HG03457 (cell line): ENCODE measurements around the gene SFTA2.
"Not testable (repeated sequence)": the region's sequence is repeated elsewhere in the genome, so short reads cannot be mapped to it uniquely, and the experiment has no call there.

ENCODE experiments used
- ATAC-seq: cut with Tn5 transposase; IDR thresholded peaks from one replicate; pipeline ENCODE4 v1.9.1; 2021; ENCODE audit warnings: moderate number of reproducible peaks; ENCODE audit not compliant: unreplicated experiment

The SFTA2 gene

GRCh38 chr6:30914076-30914853 is 17.7 kb downstream of the SFTA2 start, which contains the start of gene VARS2:
VARS2 (plus strand) TSS chr6:30914238; CDS start chr6:30914837, 599 bp downstream.
- ATAC-seq = peak; percentile 63

GRCh38 chr6:30913721-30914075 is 18.3 kb downstream of the SFTA2 start:
- peak; percentile 4 for ATAC-seq

- no peak for ATAC-seq
Measured at GRCh38 chr6:30912746-30913520, 19.0 kb downstream of the SFTA2 start.

- not testable (repeated sequence) for ATAC-seq
Measured at GRCh38 chr6:30910473-30910872, 21.5 kb downstream of the SFTA2 start.

- ATAC-seq = no peak
Measured at GRCh38 chr6:30908700-30909099, 23.3 kb downstream of the SFTA2 start.

GRCh38 chr6:30907758-30908591 is 24.0 kb downstream of the SFTA2 start, which contains the start of gene GTF2H4:
GTF2H4 (plus strand) TSS chr6:30908207.
- peak; percentile 83 for ATAC-seq

GRCh38 chr6:30907290-30907757 is 24.6 kb downstream of the SFTA2 start:
- ATAC-seq = not testable (repeated sequence)

- no peak for ATAC-seq
Measured at GRCh38 chr6:30903236-30903635, 28.7 kb downstream of the SFTA2 start.

GRCh38 chr6:30902709-30903108 is 29.3 kb downstream of the SFTA2 start:
- no peak for ATAC-seq

- not testable (repeated sequence) for ATAC-seq
Measured at GRCh38 chr6:30902196-30902595, 29.8 kb downstream of the SFTA2 start.

- no peak for ATAC-seq
Measured at GRCh38 chr6:30901436-30901835, 30.5 kb downstream of the SFTA2 start.

- no peak for ATAC-seq
Measured at GRCh38 chr6:30900863-30901417, 31.0 kb downstream of the SFTA2 start.

GRCh38 chr6:30898750-30899360 is 33.1 kb downstream of the SFTA2 start:
- ATAC-seq = no peak

GRCh38 chr6:30897882-30898281 is 34.1 kb downstream of the SFTA2 start:
- ATAC-seq = no peak

- ATAC-seq = no peak
Measured at GRCh38 chr6:30896541-30896940, 35.4 kb downstream of the SFTA2 start.

GRCh38 chr6:30895343-30895742 is 36.6 kb downstream of the SFTA2 start:
- ATAC-seq = no peak

GRCh38 chr6:30894935-30895334 is 37.0 kb downstream of the SFTA2 start:
- ATAC-seq = no peak

- no peak for ATAC-seq
Measured at GRCh38 chr6:30894381-30894780, 37.6 kb downstream of the SFTA2 start.

GRCh38 chr6:30893666-30894065 is 38.3 kb downstream of the SFTA2 start:
- no peak for ATAC-seq

GRCh38 chr6:30893001-30893591 is 38.9 kb downstream of the SFTA2 start:
- ATAC-seq = no peak
